AG04450 (cell line): Measurements from ENCODE around the gene ALDH1L1. TPM values are rescaled to one million over a fixed set of nuclear protein-coding genes. Genes with fewer than 3 reads are reported as not detected.

ENCODE experiments used
- CTCF ChIA-PET: fragments of 300-600, 350-600 bp; formaldehyde crosslinking; extraction: SDS; loops from one replicate; lab custom pipeline; 2022; ENCODE audit warnings: antibody characterized with exemption, inconsistent platforms; lab: Charles Lee
- POLR2A ChIA-PET: fragments of 350-600 bp; formaldehyde crosslinking; extraction: SDS; loops from one replicate; lab custom pipeline; 2021; ENCODE audit warnings: antibody characterized with exemption, inconsistent platforms; lab: Yijun Ruan, JAX
- DNase-seq: peaks from one replicate; pipeline ENCODE4 v3.0.0-alpha.2; 2011; ENCODE audit warnings: low read depth, low spot score
- H3K27ac ChIP-seq: one replicate; pipeline ENCODE4 v1.5.1; 2012; ENCODE audit warnings: low read depth, low read length, control low read depth
- H3K27me3 ChIP-seq: one replicate; pipeline ENCODE4 v1.6.0; 2012; ENCODE audit warnings: low read length; ENCODE audit not compliant: control insufficient read depth, insufficient read depth
- H3K4me3 ChIP-seq: 2 replicates; pipeline ENCODE4 v1.5.1; 2011; ENCODE audit warnings: mild to moderate bottlenecking, low read depth, low read length, control low read depth
- H3K9me3 ChIP-seq: 2 replicates; pipeline ENCODE4 v1.5.1; 2012; ENCODE audit warnings: low read length; ENCODE audit not compliant: control insufficient read depth, insufficient read depth
- CTCF ChIP-seq: IDR thresholded peaks from 2 replicates; pipeline ENCODE4 v1.5.1; 2011; ENCODE audit warnings: low read depth, low read length, control low read depth, inconsistent platforms
- polyA plus RNA-seq: library from polyadenylated mRNA; depleted of rRNA; stranded (reverse); fragments of >200 nt; gene quantifications from 2 replicates; pipeline ENCODE4 v1.2.3, GENCODE V29; 2011

Gene ALDH1L1
- polyA plus RNA-seq, 1 experiment = not detected

GRCh38 chr3:126057936-126058335, 122.5 kb downstream of the ALDH1L1 start:
- no peak for DNase-seq
- H3K27me3 ChIP-seq = no peaks in the 10 kb centered on the region
- H3K9me3 ChIP-seq = no peaks in the 10 kb centered on the region
- TF ChIP-seq CTCF = no peak
- CTCF ChIA-PET = no interaction called here
- POLR2A ChIA-PET = no interaction called here
- H3K4me3 ChIP-seq = no peak overlapping the region
- H3K27ac ChIP-seq = no peak overlapping the region

- TF ChIP-seq CTCF = no peak
- H3K27me3 ChIP-seq = no peaks in the 10 kb centered on the region
- ChIA-PET CTCF (no interaction called here), POLR2A (no interaction called here)
- H3K9me3 ChIP-seq = no peaks in the 10 kb centered on the region
- H3K4me3 ChIP-seq = no peak overlapping the region
- DNase-seq = no peak
- no peak overlapping the region for H3K27ac ChIP-seq
These were observed 122.9 kb downstream of the ALDH1L1 start for GRCh38 chr3:126057501-126057819.

- CTCF ChIA-PET = no interaction called here
- Histone ChIP-seq H3K27me3 (no peaks in the 10 kb centered on the region), H3K4me3 (no peak overlapping the region), H3K27ac (no peak overlapping the region), H3K9me3 (no peaks in the 10 kb centered on the region)
- POLR2A ChIA-PET = no interaction called here
- no peak for DNase-seq
- no peak for TF ChIP-seq CTCF
These were observed 123.5 kb downstream of the ALDH1L1 start for GRCh38 chr3:126056681-126057500.

- no peaks in the 10 kb centered on the region for H3K9me3 ChIP-seq
- H3K27ac ChIP-seq = no peak overlapping the region
- no peak for TF ChIP-seq CTCF
- no peak overlapping the region for H3K4me3 ChIP-seq
- no peak for DNase-seq
- ChIA-PET CTCF (interaction anchor here (0.5 kb wide), 1 partner anchor 1519 kb away, joined by 3 read pairs; no protein-coding TSS in a partner anchor), POLR2A (no interaction called here)
- H3K27me3 ChIP-seq = no peaks in the 10 kb centered on the region
These were observed 124.3 kb downstream of the ALDH1L1 start for GRCh38 chr3:126056088-126056487.

GRCh38 chr3:126054870-126055269, 125.5 kb downstream of the ALDH1L1 start:
- DNase-seq = no peak
- H3K27ac ChIP-seq = no peak overlapping the region
- CTCF ChIA-PET = no interaction called here
- no peak for TF ChIP-seq CTCF
- POLR2A ChIA-PET = no interaction called here
- H3K4me3 ChIP-seq = no peak overlapping the region
- H3K27me3 ChIP-seq = no peaks in the 10 kb centered on the region
- no peaks in the 10 kb centered on the region for H3K9me3 ChIP-seq
